Activated T-helper 17 cell treated with anti-CD3 and anti-CD28 coated beads, Interleukin-2, amount 50 U/mL, for 72 hours (primary cell): ENCODE measurements around the gene SLIT3. TPM values are rescaled to one million over a fixed set of nuclear protein-coding genes. Genes with fewer than 3 reads are reported as not detected.
"Not testable (repeated sequence)": the region's sequence is repeated elsewhere in the genome, so short reads cannot be mapped to it uniquely, and the experiment has no call there.

Experiments
- ATAC-seq: fragments of 150-1000 bp; cut with Tn5 transposase; replicated peaks from 2 replicates; pipeline ENCODE4 v1.10.0; 2021; ENCODE audit warnings: mild to moderate bottlenecking, moderate library complexity
- H3K27ac Mint-ChIP-seq: one replicate; pipeline ENCODE4 v1.8.0; 2022; ENCODE audit warnings: mixed read lengths
- H3K27me3 Mint-ChIP-seq: one replicate; pipeline ENCODE4 v1.8.0; 2022; ENCODE audit warnings: mixed read lengths
- H3K36me3 Mint-ChIP-seq: one replicate; pipeline ENCODE4 v1.8.0; 2022; ENCODE audit warnings: low read depth, mild to moderate bottlenecking, mixed read lengths
- H3K4me1 Mint-ChIP-seq: one replicate; pipeline ENCODE4 v1.8.0; 2022; ENCODE audit warnings: mixed read lengths
- H3K4me3 Mint-ChIP-seq: one replicate; pipeline ENCODE4 v1.8.0; 2022; ENCODE audit warnings: mild to moderate bottlenecking, mixed read lengths
- H3K9me3 Mint-ChIP-seq: one replicate; pipeline ENCODE4 v1.8.0; 2022; ENCODE audit warnings: mixed read lengths
- total RNA-seq, 2 donors: library from RNA; stranded (reverse); gene quantifications; one replicate each; pipeline ENCODE4 v1.2.3, GENCODE V29; 2022

Gene SLIT3
- total RNA-seq, 2 donors from 2014 or later, result 0.26 TPM; not detected in 1

- Mint-ChIP-seq H3K4me1 (no peaks in the 10 kb centered on the region), H3K9me3 (no peaks in the 10 kb centered on the region), H3K4me3 (no peak overlapping the region), H3K27ac (peak overlapping the region; percentile 6), H3K36me3 (no peaks in the 10 kb centered on the region), H3K27me3 (peaks cover 21% of the 10 kb centered on the region)
- ATAC-seq, result no peak
Measured at GRCh38 chr5:168654211-168654721, 646.7 kb downstream of the SLIT3 start.

GRCh38 chr5:168653626-168654025, 647.3 kb downstream of the SLIT3 start:
- H3K4me1 Mint-ChIP-seq, result no peaks in the 10 kb centered on the region
- H3K27ac Mint-ChIP-seq, result peak overlapping the region; percentile 6
- no peaks in the 10 kb centered on the region for H3K9me3 Mint-ChIP-seq

GRCh38 chr5:168651648-168652047, 649.3 kb downstream of the SLIT3 start:
- Mint-ChIP-seq H3K9me3 (no peaks in the 10 kb centered on the region), H3K4me1 (no peaks in the 10 kb centered on the region), H3K27me3 (peaks cover 17% of the 10 kb centered on the region), H3K27ac (no peak overlapping the region), H3K36me3 (no peaks in the 10 kb centered on the region), H3K4me3 (no peak overlapping the region)
- no peak for ATAC-seq

More at GRCh38 chr5:168653626-168654025, 647.3 kb downstream of the SLIT3 start:
- ATAC-seq, result no peak
- Mint-ChIP-seq H3K36me3 (no peaks in the 10 kb centered on the region), H3K4me3 (no peak overlapping the region), H3K27me3 (peaks cover 21% of the 10 kb centered on the region)

- Mint-ChIP-seq H3K4me3 (no peak overlapping the region), H3K36me3 (no peaks in the 10 kb centered on the region), H3K4me1 (no peaks in the 10 kb centered on the region), H3K27me3 (peaks cover 17% of the 10 kb centered on the region), H3K9me3 (no peaks in the 10 kb centered on the region), H3K27ac (no peak overlapping the region)
- peak; percentile 34 for ATAC-seq
Measured at GRCh38 chr5:168649306-168649705, 651.6 kb downstream of the SLIT3 start.

GRCh38 chr5:168648576-168648975, 652.4 kb downstream of the SLIT3 start:
- no peaks in the 10 kb centered on the region for H3K4me1 Mint-ChIP-seq
- no peak overlapping the region for H3K27ac Mint-ChIP-seq
- no peaks in the 10 kb centered on the region for H3K9me3 Mint-ChIP-seq
- H3K4me3 Mint-ChIP-seq, result no peak overlapping the region
- no peaks in the 10 kb centered on the region for H3K36me3 Mint-ChIP-seq
- no peak for ATAC-seq
- peaks cover 12% of the 10 kb centered on the region for H3K27me3 Mint-ChIP-seq

GRCh38 chr5:168648016-168648415, 652.9 kb downstream of the SLIT3 start:
- H3K9me3 Mint-ChIP-seq, result no peaks in the 10 kb centered on the region
- no peaks in the 10 kb centered on the region for H3K4me1 Mint-ChIP-seq
- no peaks in the 10 kb centered on the region for H3K36me3 Mint-ChIP-seq
- no peak overlapping the region for H3K4me3 Mint-ChIP-seq
- no peak for ATAC-seq
- H3K27ac Mint-ChIP-seq, result no peak overlapping the region
- H3K27me3 Mint-ChIP-seq, result peaks cover 10% of the 10 kb centered on the region

GRCh38 chr5:168647083-168647482, 653.9 kb downstream of the SLIT3 start:
- H3K4me1 Mint-ChIP-seq, result no peaks in the 10 kb centered on the region
- peaks cover 7% of the 10 kb centered on the region for H3K27me3 Mint-ChIP-seq
- H3K36me3 Mint-ChIP-seq, result no peaks in the 10 kb centered on the region
- no peak overlapping the region for H3K27ac Mint-ChIP-seq
- ATAC-seq, result no peak
- no peaks in the 10 kb centered on the region for H3K9me3 Mint-ChIP-seq
- H3K4me3 Mint-ChIP-seq, result no peak overlapping the region

GRCh38 chr5:168646335-168646734, 654.6 kb downstream of the SLIT3 start:
- Mint-ChIP-seq H3K9me3 (no peaks in the 10 kb centered on the region), H3K4me1 (no peaks in the 10 kb centered on the region)
- ATAC-seq, result no peak

GRCh38 chr5:168645195-168645594, 655.7 kb downstream of the SLIT3 start:
- no peak for ATAC-seq
- no peaks in the 10 kb centered on the region for H3K4me1 Mint-ChIP-seq
- no peaks in the 10 kb centered on the region for H3K9me3 Mint-ChIP-seq
- H3K27me3 Mint-ChIP-seq, result peaks cover 3% of the 10 kb centered on the region
- H3K27ac Mint-ChIP-seq, result no peak overlapping the region
- no peaks in the 10 kb centered on the region for H3K36me3 Mint-ChIP-seq
- no peak overlapping the region for H3K4me3 Mint-ChIP-seq

More at GRCh38 chr5:168646335-168646734, 654.6 kb downstream of the SLIT3 start:
- Mint-ChIP-seq H3K27me3 (peaks cover 7% of the 10 kb centered on the region), H3K27ac (no peak overlapping the region), H3K36me3 (no peaks in the 10 kb centered on the region), H3K4me3 (no peak overlapping the region)

- Mint-ChIP-seq H3K27me3 (peaks cover 3% of the 10 kb centered on the region), H3K36me3 (no peaks in the 10 kb centered on the region), H3K27ac (no peak overlapping the region), H3K9me3 (no peaks in the 10 kb centered on the region), H3K4me1 (no peaks in the 10 kb centered on the region), H3K4me3 (no peak overlapping the region)
- ATAC-seq, result no peak
Measured at GRCh38 chr5:168642019-168642418, 658.9 kb downstream of the SLIT3 start.

- not testable (repeated sequence) for H3K36me3 Mint-ChIP-seq
Measured at GRCh38 chr5:168638846-168639245, 662.1 kb downstream of the SLIT3 start.

GRCh38 chr5:168637793-168638192, 663.1 kb downstream of the SLIT3 start:
- no peaks in the 10 kb centered on the region for H3K9me3 Mint-ChIP-seq
- no peaks in the 10 kb centered on the region for H3K4me1 Mint-ChIP-seq
- no peak for ATAC-seq
- H3K4me3 Mint-ChIP-seq, result no peak overlapping the region
- no peaks in the 10 kb centered on the region for H3K27me3 Mint-ChIP-seq
- H3K36me3 Mint-ChIP-seq, result no peaks in the 10 kb centered on the region
- no peak overlapping the region for H3K27ac Mint-ChIP-seq

More at GRCh38 chr5:168638846-168639245, 662.1 kb downstream of the SLIT3 start:
- not testable (repeated sequence) for H3K27me3 Mint-ChIP-seq, ATAC-seq, H3K9me3 Mint-ChIP-seq, H3K4me1 Mint-ChIP-seq, H3K4me3 Mint-ChIP-seq, H3K27ac Mint-ChIP-seq

GRCh38 chr5:168637281-168637680, 663.7 kb downstream of the SLIT3 start:
- Mint-ChIP-seq H3K4me3 (no peak overlapping the region), H3K4me1 (no peaks in the 10 kb centered on the region), H3K27ac (no peak overlapping the region), H3K36me3 (no peaks in the 10 kb centered on the region), H3K27me3 (no peaks in the 10 kb centered on the region), H3K9me3 (no peaks in the 10 kb centered on the region)
- ATAC-seq, result no peak

GRCh38 chr5:168630958-168631357, 670.0 kb downstream of the SLIT3 start:
- H3K4me3 Mint-ChIP-seq, H3K9me3 Mint-ChIP-seq, H3K36me3 Mint-ChIP-seq, H3K27ac Mint-ChIP-seq, H3K4me1 Mint-ChIP-seq, ATAC-seq: not testable (repeated sequence)
- peaks cover 30% of the 10 kb centered on the region for H3K27me3 Mint-ChIP-seq

- no peaks in the 10 kb centered on the region for H3K4me1 Mint-ChIP-seq
- H3K4me3 Mint-ChIP-seq, result no peak overlapping the region
- no peak for ATAC-seq
- H3K27me3 Mint-ChIP-seq, result peaks cover 24% of the 10 kb centered on the region
- no peak overlapping the region for H3K27ac Mint-ChIP-seq
- H3K9me3 Mint-ChIP-seq, result peaks cover 4% of the 10 kb centered on the region
- no peaks in the 10 kb centered on the region for H3K36me3 Mint-ChIP-seq
Measured at GRCh38 chr5:168624850-168625364, 676.0 kb downstream of the SLIT3 start.

GRCh38 chr5:168620807-168621206, 680.1 kb downstream of the SLIT3 start:
- Mint-ChIP-seq H3K4me3 (no peak overlapping the region), H3K9me3 (no peaks in the 10 kb centered on the region)
- no peak for ATAC-seq

More at GRCh38 chr5:168620807-168621206, 680.1 kb downstream of the SLIT3 start:
- no peak overlapping the region for H3K27ac Mint-ChIP-seq
- H3K36me3 Mint-ChIP-seq, result no peaks in the 10 kb centered on the region
- peaks cover 7% of the 10 kb centered on the region for H3K27me3 Mint-ChIP-seq
- no peaks in the 10 kb centered on the region for H3K4me1 Mint-ChIP-seq
